Measurements from ENCODE around the gene TRMT1. TPM values are rescaled to one million over a fixed set of nuclear protein-coding genes. Genes with fewer than 3 reads are reported as not detected.

Gene TRMT1
- total and polyA plus RNA-seq, 3 donors from 2014 or later: 35.9 to 50.0 (median 44.8) TPM

GRCh38 chr19:13155472-13156359 is 39.2 kb upstream of the TRMT1 start:
- peak; percentile 74 for DNase-seq
- 1 to 7% methylated on average over 12 to 51 of the region's 55 CpGs for WGBS, 2 donors
- Histone ChIP-seq H3K4me1 (peaks cover 18% of the 10 kb centered on the region), H3K36me3 (ENCODE audit: low read depth, missing control alignments) (no peaks in the 10 kb centered on the region), H3K9me3 (no peaks in the 10 kb centered on the region), H3K4me3 (peak overlapping the region; percentile 73 to 78), H3K27ac (peak overlapping the region; percentile 40 to 96), H3K27me3 (no peaks in the 10 kb centered on the region)
- no peak for TF ChIP-seq CTCF (IDR thresholded peaks at IDR 0.05)
- no peak for TF ChIP-seq POLR2A (IDR thresholded peaks at IDR 0.05)
- intact Hi-C loops (cut with DNase I; ENCODE audit: low total_unique reads): no loop called here

GRCh38 chr19:13154911-13155471 is 38.5 kb upstream of the TRMT1 start:
- DNase-seq: no peak
- 25% methylated on average over 22 to 24 of the region's 24 CpGs for WGBS, 2 donors
- peaks cover 18% of the 10 kb centered on the region for H3K4me1 ChIP-seq
- no peaks in the 10 kb centered on the region for H3K36me3 ChIP-seq (ENCODE audit: low read depth, missing control alignments)
- TF ChIP-seq CTCF (IDR thresholded peaks at IDR 0.05) (no peak), POLR2A (IDR thresholded peaks at IDR 0.05) (no peak)
- no peaks in the 10 kb centered on the region for H3K9me3 ChIP-seq
- peak overlapping the region in 1 of 2 donors; percentile 96 for H3K27ac ChIP-seq
- no peaks in the 10 kb centered on the region for H3K27me3 ChIP-seq
- peak overlapping the region; percentile 73 to 78 for H3K4me3 ChIP-seq
- intact Hi-C loops (cut with DNase I; ENCODE audit: low total_unique reads): loop anchor here (5.0 kb wide), 1 partner anchor 38 kb away; the partner anchor contains the start of genes NACC1 and TRMT1

GRCh38 chr19:13154241-13154778 is 37.8 kb upstream of the TRMT1 start:
- Histone ChIP-seq H3K4me3 (peak overlapping the region; percentile 73 to 78), H3K4me1 (peaks cover 18% of the 10 kb centered on the region), H3K36me3 (ENCODE audit: low read depth, missing control alignments) (no peaks in the 10 kb centered on the region), H3K9me3 (no peaks in the 10 kb centered on the region), H3K27ac (peak overlapping the region; percentile 60 to 96), H3K27me3 (no peaks in the 10 kb centered on the region)
- intact Hi-C loops (cut with DNase I; ENCODE audit: low total_unique reads): loop anchor here (5.0 kb wide), 1 partner anchor 37 kb away; the partner anchor contains the start of genes NACC1 and TRMT1
- WGBS, 2 donors: 30 to 51% methylated on average over 20 to 21 of the region's 21 CpGs
- TF ChIP-seq POLR2A (IDR thresholded peaks at IDR 0.05): no peak
- TF ChIP-seq CTCF (IDR thresholded peaks at IDR 0.05): no peak
- DNase-seq: peak; percentile 77

GRCh38 chr19:13153569-13154240 is 37.2 kb upstream of the TRMT1 start:
- Histone ChIP-seq H3K9me3 (no peaks in the 10 kb centered on the region), H3K27ac (peak overlapping the region; percentile 60 to 96), H3K4me1 (peaks cover 18% of the 10 kb centered on the region), H3K27me3 (no peaks in the 10 kb centered on the region), H3K4me3 (peak overlapping the region; percentile 73 to 78), H3K36me3 (ENCODE audit: low read depth, missing control alignments) (no peaks in the 10 kb centered on the region)
- no peak for TF ChIP-seq CTCF (IDR thresholded peaks at IDR 0.05)
- no peak for TF ChIP-seq POLR2A (IDR thresholded peaks at IDR 0.05)
- WGBS, 2 donors: 39 to 42% methylated on average over 22 to 67 of the region's 69 CpGs
- intact Hi-C loops (cut with DNase I; ENCODE audit: low total_unique reads): loop anchor here (5.0 kb wide), 1 partner anchor 36 kb away; the partner anchor contains the start of genes NACC1 and TRMT1
- DNase-seq: no peak
